ENCODE measurements around the gene MRPL58.
"Not testable (repeated sequence)": the region's sequence is repeated elsewhere in the genome, so short reads cannot be mapped to it uniquely, and the experiment has no call there.

The MRPL58 gene

GRCh38 chr17:75041656-75042280 lies 29.3 kb downstream of the MRPL58 start:
- H3K27ac Mint-ChIP-seq, result no peak overlapping the region
- peaks cover 37% of the 10 kb centered on the region for H3K4me1 Mint-ChIP-seq (ENCODE audit: low read depth)
- H3K36me3 Mint-ChIP-seq (ENCODE audit: low read depth), result peaks cover 67% of the 10 kb centered on the region
- no peak for DNase-seq
- H3K9me3 Mint-ChIP-seq, result no peaks in the 10 kb centered on the region
- no peak overlapping the region for H3K4me3 Mint-ChIP-seq
- no peaks in the 10 kb centered on the region for H3K27me3 Mint-ChIP-seq

- not testable (repeated sequence) for H3K27ac Mint-ChIP-seq, DNase-seq, H3K27me3 Mint-ChIP-seq, H3K9me3 Mint-ChIP-seq, H3K4me3 Mint-ChIP-seq
- Mint-ChIP-seq H3K4me1 (ENCODE audit: low read depth) (peaks cover 42% of the 10 kb centered on the region), H3K36me3 (ENCODE audit: low read depth) (peaks cover 63% of the 10 kb centered on the region)
Measured at GRCh38 chr17:75043789-75044188, 31.3 kb downstream of the MRPL58 start.

DNA sequence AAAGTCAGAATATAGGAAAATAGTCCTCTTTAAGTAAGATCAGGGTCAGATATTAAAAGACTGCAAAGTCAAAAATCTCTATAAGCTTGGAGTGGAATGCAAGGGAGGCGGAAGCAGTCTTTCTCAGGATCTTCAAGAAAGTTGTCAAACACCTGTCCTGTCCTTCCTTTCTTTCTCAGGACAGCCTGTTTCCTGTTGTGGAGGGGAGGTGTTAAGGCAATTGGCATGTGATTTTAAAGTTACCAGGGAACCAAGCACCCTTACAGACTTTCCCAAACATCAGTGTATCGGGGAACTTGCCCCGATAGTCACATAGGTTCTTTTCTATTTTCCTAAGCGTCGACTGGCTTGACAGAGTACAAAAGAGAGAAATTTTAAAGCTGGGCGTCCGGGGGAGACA lies 32.2 kb downstream of the MRPL58 start:
- no peaks in the 10 kb centered on the region for H3K27me3 Mint-ChIP-seq
- H3K27ac Mint-ChIP-seq, result no peak overlapping the region
- H3K4me3 Mint-ChIP-seq, result peak overlapping the region; percentile 42
- H3K9me3 Mint-ChIP-seq, result no peaks in the 10 kb centered on the region
- peaks cover 44% of the 10 kb centered on the region for H3K4me1 Mint-ChIP-seq (ENCODE audit: low read depth)
- DNase-seq, result no peak
- H3K36me3 Mint-ChIP-seq (ENCODE audit: low read depth), result peaks cover 63% of the 10 kb centered on the region

- Mint-ChIP-seq H3K4me3 (peak overlapping the region; percentile 98), H3K36me3 (ENCODE audit: low read depth) (peaks cover 56% of the 10 kb centered on the region), H3K27ac (peak overlapping the region; percentile 99), H3K4me1 (ENCODE audit: low read depth) (peaks cover 46% of the 10 kb centered on the region)
- H3K9me3 Mint-ChIP-seq, H3K27me3 Mint-ChIP-seq, DNase-seq: not testable (repeated sequence)
Measured at GRCh38 chr17:75045946-75046406, 33.5 kb downstream of the MRPL58 start.

DNA sequence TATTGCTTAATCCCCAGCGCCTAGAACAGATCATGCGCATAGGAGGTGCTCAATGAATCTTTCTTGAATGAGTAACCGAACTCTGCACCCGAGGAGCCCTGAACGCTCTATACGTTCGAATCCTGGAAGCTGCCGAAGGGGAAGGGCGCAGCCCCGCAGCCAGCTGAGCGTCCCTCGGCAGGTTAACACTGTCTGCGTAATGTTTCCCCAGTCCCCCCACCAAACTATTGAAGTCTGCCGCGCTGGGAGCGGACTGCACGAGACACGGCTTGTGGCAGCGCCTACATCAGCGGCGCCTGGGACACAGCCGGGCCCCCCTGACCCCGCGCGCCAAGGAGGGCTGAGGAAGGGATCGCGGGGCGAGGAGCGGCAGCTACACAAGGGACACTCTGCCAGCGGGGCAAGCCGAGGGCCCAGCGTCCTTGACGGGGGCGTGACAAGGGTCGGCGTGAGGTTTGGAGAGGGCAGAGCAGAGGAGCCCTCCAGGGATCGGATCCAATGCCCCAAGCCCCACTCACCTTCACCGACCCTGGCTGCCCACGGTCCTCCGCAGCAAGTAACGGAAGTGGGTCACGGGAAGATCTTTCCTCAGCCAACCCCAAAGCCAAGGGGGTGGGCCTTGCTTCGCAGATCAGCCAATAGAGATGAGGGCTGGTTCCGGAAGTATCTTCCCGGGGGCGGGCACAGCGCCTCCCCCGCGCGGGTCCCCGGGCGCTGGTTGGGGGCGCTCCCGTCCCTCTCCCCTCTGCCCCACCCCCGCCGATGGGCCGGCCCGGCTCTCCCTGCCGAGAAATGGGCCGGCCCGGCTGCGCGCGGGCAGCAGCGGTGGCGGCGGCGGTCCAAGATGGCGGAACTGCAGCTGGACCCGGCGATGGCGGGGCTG lies 34.2 kb downstream of the MRPL58 start, which contains the start of the genes ATP5PD and KCTD2:
TSS of gene ATP5PD (minus strand) at position 563 of the 883 bp plus-strand sequence. CDS start 4,319 bp downstream, outside the sequence.
TSS of gene KCTD2 (plus strand) at position 819 of the 883 bp plus-strand sequence. CDS start at position 845, 26 bp downstream.
- peaks cover 46% of the 10 kb centered on the region for H3K4me1 Mint-ChIP-seq (ENCODE audit: low read depth)
- H3K36me3 Mint-ChIP-seq (ENCODE audit: low read depth), result peaks cover 52% of the 10 kb centered on the region
- no peaks in the 10 kb centered on the region for H3K9me3 Mint-ChIP-seq
- peak within 1 kb of the TSS; percentile 99 for H3K27ac Mint-ChIP-seq
- no peaks in the 10 kb centered on the region for H3K27me3 Mint-ChIP-seq
- peak within 1 kb of the TSS; percentile 98 for H3K4me3 Mint-ChIP-seq
- DNase-seq, result peak; percentile 97

DNA sequence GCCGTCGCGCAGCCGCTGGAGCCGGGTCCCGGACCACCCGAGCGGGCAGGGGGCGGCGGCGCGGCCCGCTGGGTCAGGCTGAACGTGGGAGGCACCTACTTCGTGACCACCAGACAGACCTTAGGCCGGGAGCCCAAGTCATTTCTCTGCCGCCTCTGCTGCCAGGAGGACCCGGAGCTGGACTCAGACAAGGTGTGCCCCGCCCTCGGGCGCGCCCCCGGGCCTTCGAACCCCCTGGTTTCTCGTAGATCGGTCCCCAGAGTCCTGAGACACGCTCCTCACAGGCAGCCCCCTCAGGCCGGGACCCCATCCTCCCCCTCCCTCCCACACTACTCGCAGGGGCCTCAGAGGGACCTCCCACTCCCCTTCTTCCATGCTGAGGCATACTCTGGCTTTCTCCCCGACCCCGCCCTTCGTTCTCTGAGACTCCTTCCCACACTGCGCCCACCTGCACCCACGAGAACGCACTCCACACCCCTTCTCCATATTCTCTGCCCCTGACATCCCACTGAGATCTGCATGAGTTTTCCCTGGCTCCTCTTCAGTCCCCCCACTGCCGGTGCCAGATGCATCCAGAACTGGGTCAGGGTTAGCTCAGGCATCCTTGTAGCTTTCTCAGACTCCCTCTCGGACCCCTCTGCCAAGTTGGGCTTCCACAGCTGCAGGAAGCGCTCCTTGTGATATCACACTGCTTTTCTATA lies 35.1 kb downstream of the MRPL58 start:
- Mint-ChIP-seq H3K36me3 (ENCODE audit: low read depth) (peaks cover 51% of the 10 kb centered on the region), H3K27me3 (no peaks in the 10 kb centered on the region), H3K4me3 (peak overlapping the region; percentile 87), H3K4me1 (ENCODE audit: low read depth) (peaks cover 46% of the 10 kb centered on the region), H3K9me3 (no peaks in the 10 kb centered on the region), H3K27ac (peak overlapping the region; percentile 91)
- peak; percentile 62 for DNase-seq

- H3K36me3 Mint-ChIP-seq (ENCODE audit: low read depth), result peaks cover 57% of the 10 kb centered on the region
- H3K4me3 Mint-ChIP-seq, result peak overlapping the region; percentile 87
- peaks cover 46% of the 10 kb centered on the region for H3K4me1 Mint-ChIP-seq (ENCODE audit: low read depth)
- H3K9me3 Mint-ChIP-seq, result no peaks in the 10 kb centered on the region
- no peak for DNase-seq
- peak overlapping the region; percentile 91 for H3K27ac Mint-ChIP-seq
- H3K27me3 Mint-ChIP-seq, result no peaks in the 10 kb centered on the region
Measured at GRCh38 chr17:75048249-75048878, 35.9 kb downstream of the MRPL58 start.

GRCh38 chr17:75049057-75049456 lies 36.6 kb downstream of the MRPL58 start:
- Mint-ChIP-seq H3K4me3 (peak overlapping the region; percentile 87), H3K36me3 (ENCODE audit: low read depth) (peaks cover 59% of the 10 kb centered on the region), H3K4me1 (ENCODE audit: low read depth) (peaks cover 42% of the 10 kb centered on the region), H3K27me3 (no peaks in the 10 kb centered on the region), H3K9me3 (no peaks in the 10 kb centered on the region), H3K27ac (peak overlapping the region; percentile 58)
- DNase-seq, result no peak

- DNase-seq, result no peak
- peak overlapping the region; percentile 8 for H3K4me3 Mint-ChIP-seq
- no peaks in the 10 kb centered on the region for H3K27me3 Mint-ChIP-seq
- peaks cover 39% of the 10 kb centered on the region for H3K4me1 Mint-ChIP-seq (ENCODE audit: low read depth)
- peaks cover 63% of the 10 kb centered on the region for H3K36me3 Mint-ChIP-seq (ENCODE audit: low read depth)
- H3K27ac Mint-ChIP-seq, result peak overlapping the region; percentile 58
- no peaks in the 10 kb centered on the region for H3K9me3 Mint-ChIP-seq
Measured at GRCh38 chr17:75049706-75050105, 37.2 kb downstream of the MRPL58 start.

- H3K27ac Mint-ChIP-seq, result no peak overlapping the region
- peaks cover 32% of the 10 kb centered on the region for H3K4me1 Mint-ChIP-seq (ENCODE audit: low read depth)
- H3K36me3 Mint-ChIP-seq (ENCODE audit: low read depth), result peaks cover 68% of the 10 kb centered on the region
- DNase-seq, result no peak
- no peak overlapping the region for H3K4me3 Mint-ChIP-seq
- no peaks in the 10 kb centered on the region for H3K9me3 Mint-ChIP-seq
- H3K27me3 Mint-ChIP-seq, result no peaks in the 10 kb centered on the region
Measured at GRCh38 chr17:75051941-75052340, 39.5 kb downstream of the MRPL58 start.

DNA sequence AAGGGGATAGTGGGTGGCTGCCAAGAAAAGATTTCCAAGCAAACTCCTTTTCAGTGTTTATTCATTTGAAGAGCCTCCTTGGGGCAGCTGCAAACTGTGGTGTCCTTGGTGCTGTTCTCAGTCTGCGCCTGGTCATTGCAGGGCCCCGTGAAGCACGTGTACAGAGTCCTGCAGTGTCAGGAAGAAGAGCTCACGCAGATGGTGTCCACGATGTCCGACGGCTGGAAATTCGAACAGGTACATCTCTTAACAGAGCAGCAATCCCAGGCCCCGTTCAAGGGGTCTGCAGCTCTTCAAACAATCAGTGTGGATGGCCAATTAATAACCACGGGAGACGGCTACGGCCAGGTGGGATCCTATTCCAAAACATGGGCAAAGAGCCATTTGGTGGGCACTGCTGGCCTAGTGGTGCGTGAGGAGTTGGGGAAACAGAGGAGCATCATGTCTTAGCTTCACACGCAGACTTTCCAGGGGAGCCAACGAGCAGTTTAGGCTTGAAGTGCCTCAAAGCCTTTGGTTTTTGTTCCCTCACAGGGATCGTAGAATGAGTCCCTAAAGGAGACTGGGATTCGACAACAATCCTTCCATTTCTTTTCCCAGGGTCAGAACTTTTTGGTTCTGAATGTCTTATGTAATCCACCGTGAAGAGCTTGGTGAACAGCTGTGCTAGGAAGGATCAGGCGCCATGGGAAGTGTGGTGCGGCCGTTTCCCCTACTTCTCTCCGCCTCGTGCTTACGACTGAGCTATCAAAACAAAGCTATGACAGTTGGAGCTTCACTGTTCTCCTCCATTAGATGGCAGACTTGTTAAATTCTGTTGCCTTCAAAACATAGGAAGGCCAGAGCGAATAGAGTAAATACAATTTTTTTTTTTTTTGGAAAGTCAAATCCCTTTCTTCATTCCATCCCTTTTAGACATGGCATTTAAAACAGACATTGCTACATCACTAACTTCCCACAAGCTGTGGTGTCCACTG lies 47.2 kb downstream of the MRPL58 start:
- DNase-seq, result no peak
- H3K27me3 Mint-ChIP-seq, result no peaks in the 10 kb centered on the region
- H3K4me3 Mint-ChIP-seq, result no peak overlapping the region
- peaks cover 17% of the 10 kb centered on the region for H3K4me1 Mint-ChIP-seq (ENCODE audit: low read depth)
- peak overlapping the region; percentile 20 for H3K27ac Mint-ChIP-seq
- no peaks in the 10 kb centered on the region for H3K9me3 Mint-ChIP-seq
- H3K36me3 Mint-ChIP-seq (ENCODE audit: low read depth), result peaks cover 77% of the 10 kb centered on the region

- Mint-ChIP-seq H3K27ac (no peak overlapping the region), H3K4me1 (ENCODE audit: low read depth) (peaks cover 26% of the 10 kb centered on the region), H3K4me3 (no peak overlapping the region), H3K27me3 (no peaks in the 10 kb centered on the region), H3K9me3 (no peaks in the 10 kb centered on the region), H3K36me3 (ENCODE audit: low read depth) (peaks cover 81% of the 10 kb centered on the region)
- DNase-seq, result no peak
Measured at GRCh38 chr17:75060434-75061054, 48.1 kb downstream of the MRPL58 start.

- peaks cover 81% of the 10 kb centered on the region for H3K36me3 Mint-ChIP-seq (ENCODE audit: low read depth)
- no peak overlapping the region for H3K27ac Mint-ChIP-seq
- H3K27me3 Mint-ChIP-seq, result no peaks in the 10 kb centered on the region
- no peaks in the 10 kb centered on the region for H3K9me3 Mint-ChIP-seq
- H3K4me3 Mint-ChIP-seq, result no peak overlapping the region
- DNase-seq, result no peak
- peaks cover 28% of the 10 kb centered on the region for H3K4me1 Mint-ChIP-seq (ENCODE audit: low read depth)
Measured at GRCh38 chr17:75061055-75061438, 48.6 kb downstream of the MRPL58 start.
